GM18873 (cell line): Measurements from ENCODE around the gene CFAP157.

ENCODE experiments used
- ATAC-seq: cut with Tn5 transposase; IDR thresholded peaks from one replicate; pipeline ENCODE4 v1.9.1; 2021; ENCODE audit warnings: mild to moderate bottlenecking, moderate library complexity, moderate number of reproducible peaks; ENCODE audit not compliant: unreplicated experiment, low FRiP score

CFAP157 gene

GRCh38 chr9:127734247-127734746, 27.5 kb downstream of the CFAP157 start:
- no peak for ATAC-seq

- ATAC-seq: peak; percentile 67
These were observed 28.1 kb downstream of the CFAP157 start, which contains the start of gene TOR2A for GRCh38 chr9:127734747-127735529. TSS of gene TOR2A (minus strand) at chr9:127735294. CDS start at chr9:127735270, 24 bp downstream.

- ATAC-seq: peak; percentile 3
These were observed 28.9 kb downstream of the CFAP157 start for GRCh38 chr9:127735530-127736185.

- ATAC-seq: no peak
These were observed 31.9 kb downstream of the CFAP157 start for GRCh38 chr9:127738666-127739065.

DNA sequence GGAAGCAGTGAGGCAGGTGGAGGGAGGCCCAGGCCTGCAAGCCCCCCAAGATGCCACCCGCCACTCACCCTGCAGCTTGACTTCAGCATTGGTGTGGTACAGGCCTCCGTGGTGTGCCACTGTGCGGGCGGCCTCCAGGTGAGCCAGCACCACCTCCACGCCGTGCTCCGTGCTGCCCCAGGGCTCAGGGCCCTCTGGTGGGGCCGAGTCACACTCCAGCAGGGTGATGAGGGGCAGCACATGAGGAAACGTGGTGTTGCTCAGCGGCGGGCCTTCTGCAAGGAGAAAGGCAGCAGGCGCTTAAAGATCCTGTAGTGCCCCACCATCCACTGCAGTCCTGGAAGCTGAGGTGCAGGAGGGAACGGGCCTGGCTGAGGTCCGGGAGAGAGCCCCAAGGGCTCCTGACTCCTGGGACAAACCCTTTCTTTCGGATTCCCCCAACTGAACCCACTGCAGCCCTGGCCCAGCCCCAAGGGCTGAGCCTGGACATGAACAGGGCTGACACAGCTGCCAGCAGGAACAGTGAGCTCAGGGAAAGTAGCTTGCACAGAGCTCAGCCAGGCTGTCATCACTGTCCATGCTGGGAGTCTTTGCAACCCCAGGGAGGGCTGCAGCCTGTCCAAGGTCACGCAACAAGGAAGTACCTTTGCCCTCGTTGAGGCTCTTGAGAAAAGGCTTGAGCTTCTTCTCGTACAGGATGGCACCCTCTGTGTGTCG, 33.0 kb downstream of the CFAP157 start:
- ATAC-seq: no peak

DNA sequence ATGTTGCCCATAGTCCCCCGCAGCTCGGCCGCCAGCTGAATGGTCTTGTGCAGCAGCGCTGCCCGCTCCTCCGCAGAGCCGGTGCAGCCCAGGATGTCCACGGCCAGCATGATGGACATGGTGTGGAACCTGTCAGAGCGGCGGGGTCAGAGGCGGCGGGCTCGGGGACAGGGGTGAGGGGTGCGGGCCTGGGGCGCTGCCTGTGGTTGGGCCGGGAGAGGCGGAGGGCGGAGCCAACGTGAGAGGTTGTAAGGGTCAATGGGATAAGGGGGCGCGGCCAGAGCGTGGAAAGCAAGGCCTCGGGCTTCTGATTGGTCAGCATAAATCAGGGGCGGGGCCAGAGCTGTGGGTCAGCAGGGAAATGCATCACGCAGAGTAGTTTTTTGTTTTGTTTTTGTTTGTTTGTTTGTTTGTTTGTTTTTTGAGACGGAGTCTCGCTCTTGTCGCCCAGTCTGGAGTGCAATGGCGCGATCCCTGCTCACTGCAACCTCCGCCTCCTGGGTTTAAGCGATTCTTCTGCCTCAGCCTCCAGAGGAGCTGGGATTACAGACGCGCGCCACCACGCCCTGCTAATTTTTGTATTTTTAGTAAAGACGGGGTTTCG, 35.1 kb downstream of the CFAP157 start:
- ATAC-seq: no peak

DNA sequence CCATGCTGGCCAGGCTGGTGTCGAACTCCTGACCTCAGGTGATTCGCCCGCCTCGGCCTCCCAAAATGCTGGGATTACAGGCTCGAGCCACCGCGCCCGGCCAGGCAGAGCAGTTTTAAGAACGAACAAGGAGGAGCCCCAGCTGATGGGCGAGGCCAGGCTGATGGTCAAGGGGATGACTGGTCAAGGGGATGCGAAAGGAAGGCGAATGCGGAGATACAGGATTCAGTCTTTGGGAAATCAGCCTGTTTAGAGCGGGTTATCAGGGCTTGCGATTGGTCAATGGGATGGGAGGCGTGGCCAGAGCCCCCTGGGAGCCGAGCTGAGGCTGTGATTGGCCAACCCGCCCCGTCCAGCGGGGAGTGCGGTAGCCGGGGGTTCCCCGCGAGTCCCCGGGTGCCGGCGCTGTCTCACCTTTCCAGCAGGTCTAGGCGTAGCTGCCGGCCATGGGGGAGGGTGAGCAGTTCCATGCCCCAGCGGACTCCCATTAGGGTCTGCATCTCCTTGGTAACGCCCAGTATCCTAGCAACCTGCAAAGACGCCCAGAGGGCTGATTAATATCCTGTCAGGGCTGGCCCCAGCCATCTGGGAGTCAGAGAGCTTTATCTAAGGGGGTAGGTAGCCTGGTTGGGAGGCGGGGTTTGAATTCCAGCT, 35.8 kb downstream of the CFAP157 start:
- no peak for ATAC-seq

GRCh38 chr9:127744398-127745110, 37.8 kb downstream of the CFAP157 start:
- no peak for ATAC-seq

GRCh38 chr9:127746959-127747569, 40.3 kb downstream of the CFAP157 start:
- ATAC-seq: no peak

- ATAC-seq: no peak
These were observed 42.5 kb downstream of the CFAP157 start for GRCh38 chr9:127749090-127749787.

- ATAC-seq: no peak
These were observed 44.7 kb downstream of the CFAP157 start for GRCh38 chr9:127751269-127752054.

DNA sequence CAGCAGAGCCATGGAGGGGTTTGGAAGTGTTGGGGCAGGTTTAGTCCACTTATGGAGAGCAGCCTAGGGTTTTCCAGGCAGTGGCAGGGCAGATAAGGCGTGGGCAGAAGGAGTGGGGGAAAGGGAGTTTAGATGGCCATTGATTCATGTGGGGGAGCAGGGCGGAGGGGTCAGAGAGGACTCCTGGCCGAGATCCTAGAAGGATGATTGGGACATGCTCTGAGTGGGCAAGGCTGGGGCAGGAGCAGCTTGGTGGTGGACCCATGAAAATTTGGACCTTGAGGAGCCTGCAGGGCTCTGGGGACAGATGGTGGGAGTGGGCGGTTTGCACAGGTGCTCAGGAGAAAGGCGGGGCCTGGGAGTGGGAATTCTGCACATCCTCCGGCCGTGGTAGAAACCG, 46.4 kb downstream of the CFAP157 start:
- no peak for ATAC-seq

DNA sequence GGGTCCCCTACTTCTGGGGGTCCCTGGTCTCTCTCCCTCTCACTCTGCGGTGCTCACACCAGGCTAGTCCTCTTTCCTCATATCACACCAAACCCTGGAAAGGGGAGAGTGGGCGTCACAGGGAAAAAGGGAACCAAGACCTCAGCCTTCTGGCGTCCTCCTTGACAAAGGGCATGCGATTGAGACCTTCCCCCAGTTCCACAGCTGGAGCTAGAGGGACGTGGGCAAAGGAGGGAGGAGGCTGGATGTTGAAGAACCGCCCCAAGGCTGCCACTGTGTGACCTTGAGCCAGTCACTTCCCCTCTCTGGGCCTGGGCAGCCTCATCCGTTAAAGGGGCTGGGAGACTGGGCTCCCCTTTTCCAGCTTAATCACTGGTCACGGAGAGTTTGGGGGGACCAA, 46.8 kb downstream of the CFAP157 start:
- no peak for ATAC-seq

DNA sequence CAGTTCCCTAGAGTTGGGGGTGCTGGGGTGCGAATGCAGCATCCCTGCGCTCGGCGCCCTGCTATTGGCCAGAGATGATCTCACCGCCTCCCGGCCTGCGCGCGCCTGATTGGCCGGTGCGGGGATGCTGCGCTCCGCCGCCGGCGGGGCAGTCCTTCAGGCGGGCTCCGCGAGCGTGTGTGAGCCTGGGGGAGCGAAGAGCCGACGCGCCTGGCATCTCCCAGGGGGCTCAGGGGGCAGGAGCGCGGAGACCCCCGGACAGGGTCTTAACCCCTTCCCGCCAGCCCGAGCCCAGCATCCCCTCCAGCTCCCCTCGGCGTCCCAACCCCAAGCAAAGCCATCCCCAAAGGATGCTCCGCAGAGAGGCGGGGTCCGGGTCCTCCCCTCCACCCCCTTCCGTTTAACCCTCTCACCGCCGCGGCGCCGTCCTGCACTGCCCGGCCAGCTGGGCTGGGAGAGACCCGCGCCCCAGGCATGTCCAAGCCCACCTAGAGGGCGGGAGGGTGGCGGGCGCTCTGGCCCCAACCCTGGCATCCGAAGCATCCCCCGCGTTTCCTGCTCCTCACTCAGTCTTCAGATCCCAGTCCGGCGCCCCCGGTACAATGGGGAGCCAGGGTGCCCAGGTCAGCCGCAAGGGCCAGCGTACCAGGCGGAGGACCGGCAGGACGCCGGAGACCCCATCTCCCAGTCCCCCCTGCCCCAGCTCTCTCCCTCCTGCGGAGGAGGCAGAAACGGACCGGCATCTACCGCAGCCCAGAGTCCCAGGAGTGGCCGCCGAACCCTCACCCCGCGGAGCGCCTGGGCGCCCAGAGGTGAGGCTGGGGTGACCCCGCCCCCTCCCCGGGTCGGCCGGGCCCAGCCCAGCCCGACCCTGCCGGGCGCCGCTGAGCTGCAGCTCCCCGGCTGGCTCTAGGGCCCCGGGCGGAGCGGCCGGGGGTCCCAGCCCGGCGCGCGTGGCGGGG, 47.6 kb downstream of the CFAP157 start:
- no peak for ATAC-seq

DNA sequence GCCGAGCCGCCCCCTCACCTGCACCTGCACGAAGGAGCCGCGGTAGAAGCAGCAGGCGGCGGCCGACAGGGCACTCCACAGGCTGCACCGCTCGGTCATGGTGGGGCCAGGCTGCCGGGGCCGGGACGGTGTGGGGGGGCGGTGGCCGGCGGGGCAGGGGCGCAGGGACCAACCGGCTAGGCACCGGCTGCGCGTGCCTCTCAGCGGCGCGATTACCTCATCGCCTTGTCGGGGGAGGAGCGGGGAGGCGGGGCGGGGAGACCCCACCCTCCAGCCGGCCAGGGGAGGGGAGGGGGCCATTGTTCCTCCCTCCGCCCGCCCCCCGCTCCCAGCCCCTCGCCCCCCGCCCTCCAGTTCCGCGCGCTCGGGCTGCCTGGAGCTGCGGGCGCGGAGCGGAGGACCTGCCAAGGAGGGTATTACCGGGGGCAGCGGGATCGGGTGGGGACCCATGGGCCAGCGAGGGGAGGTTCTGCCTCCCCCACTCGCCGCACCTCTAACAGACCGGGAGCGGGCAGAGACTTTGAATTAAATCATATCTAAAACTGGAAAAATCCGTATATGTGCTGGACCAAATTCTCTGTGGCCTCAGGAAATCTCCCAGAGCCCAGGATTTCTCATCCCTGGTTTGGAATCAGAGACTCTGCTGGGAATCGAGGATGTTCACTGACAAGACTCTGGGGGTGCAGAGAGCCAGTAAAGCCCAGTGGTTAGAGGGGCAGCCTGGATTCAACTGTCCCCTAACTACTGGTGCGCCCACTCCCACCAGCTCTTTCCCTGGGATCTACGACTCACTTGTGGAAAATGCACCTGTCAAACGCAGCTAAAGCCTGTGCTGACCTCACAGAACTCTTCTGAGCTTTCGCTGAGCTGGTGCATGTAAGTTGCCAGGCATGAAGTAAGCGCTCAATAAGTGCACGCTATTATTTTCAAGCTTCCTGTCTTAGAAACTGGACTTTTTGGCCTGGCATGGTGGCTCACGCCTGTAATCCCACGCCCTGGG, 48.6 kb downstream of the CFAP157 start:
- ATAC-seq: no peak
